Left ventricle myocardium inferior (tissue), 1 donor: ENCODE measurements around the gene HNF1B. TPM values are rescaled to one million over a fixed set of nuclear protein-coding genes. Genes with fewer than 3 reads are reported as not detected.
A peak's percentile ranks its signal among the peaks of the same experiment; 100 is the strongest.

Source experiments
- DNase-seq: peaks from one replicate; pipeline ENCODE4 v3.0.0-alpha.2; 2020
- H3K27ac ChIP-seq: fragments of 200-600 bp; replicated peaks from 2 replicates; pipeline ENCODE4 v1.8.0; 2021
- H3K27me3 ChIP-seq: fragments of 200-600 bp; 2 replicates; pipeline ENCODE4 v1.8.0; 2021; ENCODE audit warnings: low read depth
- H3K36me3 ChIP-seq: fragments of 200-600 bp; 2 replicates; pipeline ENCODE4 v1.8.0; 2021
- H3K4me1 ChIP-seq: fragments of 200-600 bp; 2 replicates; pipeline ENCODE4 v1.8.0; 2021
- H3K4me3 ChIP-seq: fragments of 200-600 bp; 2 replicates; pipeline ENCODE4 v1.8.0; 2021; ENCODE audit warnings: mild to moderate bottlenecking, moderate library complexity
- H3K9me3 ChIP-seq: fragments of 200-600 bp; replicated peaks from 2 replicates; pipeline ENCODE4 v1.8.0; 2021
- intact Hi-C: fragments of 100-400 bp; cut with micrococcal nuclease; formaldehyde crosslinking; loops from one replicate; pipeline ENCODE4 v1.11.0; 2022
- long read RNA-seq: library from polyadenylated mRNA; unstranded; transcript quantifications from one replicate; pipeline ENCODE4 v2.0.0, GENCODE V29; 2021
- total RNA-seq: library from RNA; stranded (reverse); fragmentation: NEBNext Ultra II Directional; extraction: Animal tissue kit (Norgen Biotek cat#: 25700); gene quantifications from one replicate; pipeline ENCODE4 v1.2.1, GENCODE V29; 2021
- TF ChIP-seq, protein P1 (sequence below): fragments of 200-600 bp; IDR thresholded peaks from 2 replicates; pipeline ENCODE4 v1.8.0; 2021; ENCODE audit warnings: antibody characterized with exemption, mild to moderate bottlenecking, borderline replicate concordance
- donor health status: DM: no; HTN: yes; CAD: no; lungs with severe emphysema.

The HNF1B gene
- total RNA-seq = not detected
- long read RNA-seq = 0 reads

GRCh38 chr17:37744961-37745800 is at the start of gene HNF1B:
Gene HNF1B, minus strand, starts transcription at chr17:37745059. Its CDS starts 175 bp downstream, at chr17:37744884.
- Histone ChIP-seq H3K4me3 (peak within 1 kb of the TSS; percentile 57), H3K36me3 (no peaks in the 10 kb centered on the region), H3K4me1 (peaks cover 32% of the 10 kb centered on the region), H3K9me3 (no peaks in the 10 kb centered on the region), H3K27ac (no peak within 1 kb of the TSS), H3K27me3 (peaks cover 99% of the 10 kb centered on the region)
- DNase-seq = no peak
- TF ChIP-seq, protein P1, sequence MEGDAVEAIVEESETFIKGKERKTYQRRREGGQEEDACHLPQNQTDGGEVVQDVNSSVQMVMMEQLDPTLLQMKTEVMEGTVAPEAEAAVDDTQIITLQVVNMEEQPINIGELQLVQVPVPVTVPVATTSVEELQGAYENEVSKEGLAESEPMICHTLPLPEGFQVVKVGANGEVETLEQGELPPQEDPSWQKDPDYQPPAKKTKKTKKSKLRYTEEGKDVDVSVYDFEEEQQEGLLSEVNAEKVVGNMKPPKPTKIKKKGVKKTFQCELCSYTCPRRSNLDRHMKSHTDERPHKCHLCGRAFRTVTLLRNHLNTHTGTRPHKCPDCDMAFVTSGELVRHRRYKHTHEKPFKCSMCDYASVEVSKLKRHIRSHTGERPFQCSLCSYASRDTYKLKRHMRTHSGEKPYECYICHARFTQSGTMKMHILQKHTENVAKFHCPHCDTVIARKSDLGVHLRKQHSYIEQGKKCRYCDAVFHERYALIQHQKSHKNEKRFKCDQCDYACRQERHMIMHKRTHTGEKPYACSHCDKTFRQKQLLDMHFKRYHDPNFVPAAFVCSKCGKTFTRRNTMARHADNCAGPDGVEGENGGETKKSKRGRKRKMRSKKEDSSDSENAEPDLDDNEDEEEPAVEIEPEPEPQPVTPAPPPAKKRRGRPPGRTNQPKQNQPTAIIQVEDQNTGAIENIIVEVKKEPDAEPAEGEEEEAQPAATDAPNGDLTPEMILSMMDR = no peak
- intact Hi-C loops = no loop called here

GRCh38 chr17:37792787-37793186 is 47.9 kb upstream of the HNF1B start:
- no peak for DNase-seq
- H3K4me3 ChIP-seq = no peak overlapping the region
- no peaks in the 10 kb centered on the region for H3K9me3 ChIP-seq
- peaks cover 82% of the 10 kb centered on the region for H3K27me3 ChIP-seq
- TF ChIP-seq, protein P1 = no peak
- H3K4me1 ChIP-seq = no peaks in the 10 kb centered on the region
- H3K27ac ChIP-seq = no peak overlapping the region
- intact Hi-C loops = no loop called here
- H3K36me3 ChIP-seq = no peaks in the 10 kb centered on the region

DNA sequence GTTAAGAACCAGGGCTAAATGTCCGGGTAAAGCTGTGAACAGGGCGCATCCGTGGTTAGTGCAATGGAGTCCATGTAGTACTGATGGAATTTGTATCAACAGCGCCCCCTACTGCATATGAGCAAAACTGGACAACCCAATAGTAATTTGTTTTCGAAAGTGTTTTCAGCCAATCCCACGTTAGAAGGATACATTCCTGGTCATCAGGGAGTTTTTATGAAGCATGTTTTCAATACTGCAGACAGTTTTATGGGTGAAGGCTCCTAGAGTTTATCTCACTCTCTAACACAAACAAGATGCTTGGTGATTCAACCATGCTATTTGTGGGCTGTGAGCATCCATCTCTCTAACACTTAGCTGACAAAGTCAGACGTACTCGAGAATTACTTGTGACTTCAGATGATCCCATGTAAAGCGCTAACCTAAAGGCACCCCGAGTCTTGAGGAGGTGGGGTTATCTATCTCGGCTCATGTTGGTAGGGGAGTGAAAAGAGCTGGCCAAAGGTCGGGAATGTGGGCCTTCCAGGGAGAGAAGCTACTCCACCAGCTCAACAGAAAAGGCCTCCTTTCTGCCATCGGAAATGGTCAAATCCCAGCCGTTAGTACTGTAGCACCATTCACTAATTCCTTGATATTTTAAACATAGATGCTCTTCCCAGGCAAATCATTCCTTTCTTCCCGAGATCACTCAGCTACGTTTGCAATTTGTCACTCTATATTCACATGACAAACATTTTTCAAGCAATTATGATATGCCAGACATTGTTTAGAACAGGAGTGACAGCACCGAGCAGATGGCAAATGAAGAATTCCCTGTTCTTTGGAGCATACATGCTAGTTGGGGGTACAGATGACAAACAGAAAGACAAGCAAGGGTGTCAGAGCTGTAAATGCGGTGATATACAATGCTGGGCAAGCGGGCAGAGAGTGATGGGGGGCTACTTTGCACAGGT is 46.9 kb upstream of the HNF1B start:
- Histone ChIP-seq H3K4me1 (no peaks in the 10 kb centered on the region), H3K27me3 (peaks cover 81% of the 10 kb centered on the region)
- TF ChIP-seq, protein P1 = peak; percentile 46

DNA sequence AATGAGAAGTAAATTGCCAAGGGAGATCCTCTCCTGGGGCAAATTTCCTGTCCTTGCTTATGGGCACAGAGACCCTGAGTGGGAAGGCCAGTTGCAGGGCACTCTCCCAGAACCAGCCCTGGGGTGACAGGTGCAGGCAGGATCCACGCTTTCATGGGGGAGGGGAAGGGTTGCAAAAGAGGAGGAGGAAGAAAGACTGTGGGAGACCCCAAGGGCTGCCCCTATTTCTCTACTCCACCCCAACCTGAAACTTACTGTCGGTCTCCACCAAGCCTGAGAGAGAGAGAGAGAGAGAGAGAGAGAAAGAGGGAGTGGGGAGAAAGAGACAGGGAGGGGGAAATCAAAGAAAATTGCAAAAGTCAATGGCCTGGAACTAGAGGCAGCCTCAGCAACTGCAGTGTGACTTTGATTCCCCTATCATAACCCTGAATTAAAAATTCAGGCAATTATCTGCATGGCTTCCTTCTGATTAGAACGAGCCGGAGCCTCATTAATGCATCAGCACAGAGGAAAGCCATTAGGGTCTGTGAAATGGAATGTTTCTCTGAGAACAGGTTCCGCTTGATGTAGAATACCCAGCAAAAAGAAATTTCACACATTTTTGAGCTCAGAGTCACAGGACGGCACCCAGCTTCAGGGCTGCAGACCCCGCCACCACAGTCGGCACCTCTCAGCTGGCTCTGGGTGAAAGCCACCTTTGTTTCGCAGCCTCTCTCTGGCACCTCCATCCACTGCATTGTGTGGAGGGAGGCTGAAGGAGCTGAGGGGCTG is 45.1 kb upstream of the HNF1B start:
- Histone ChIP-seq H3K27ac (no peak overlapping the region), H3K4me1 (no peaks in the 10 kb centered on the region), H3K36me3 (no peaks in the 10 kb centered on the region), H3K4me3 (no peak overlapping the region), H3K27me3 (peaks cover 83% of the 10 kb centered on the region), H3K9me3 (no peaks in the 10 kb centered on the region)
- no peak for DNase-seq
- intact Hi-C loops = no loop called here
- TF ChIP-seq, protein P1 = no peak

More for the DNA sequence above, 46.9 kb upstream of the HNF1B start:
- no peak overlapping the region for H3K4me3 ChIP-seq
- H3K27ac ChIP-seq = no peak overlapping the region
- H3K9me3 ChIP-seq = no peaks in the 10 kb centered on the region
- DNase-seq = no peak
- no peaks in the 10 kb centered on the region for H3K36me3 ChIP-seq
- intact Hi-C loops = no loop called here
